Caco-2 (cell line): ENCODE measurements around the gene PPP1R2. TPM values are rescaled to one million over a fixed set of nuclear protein-coding genes. Genes with fewer than 3 reads are reported as not detected.

ENCODE experiments used
- BruUV-seq: library from RNA; stranded (reverse); fragments of 400-500 nt; replicated peaks from 2 replicates; lab custom pipeline; 2021; lab: Mats Ljungman, UMichigan
- CTCF ChIA-PET: fragments of 300-600 bp; sonication (Branson Sonifier 250); formaldehyde crosslinking; loops from one replicate; lab custom pipeline; 2022; ENCODE audit warnings: antibody characterized with exemption; lab: Charles Lee
- POLR2A ChIA-PET: fragments of 300-600 bp; sonication (Branson Sonifier 250); formaldehyde crosslinking; loops from one replicate; lab custom pipeline; 2022; ENCODE audit warnings: antibody characterized with exemption; lab: Charles Lee
- DNase-seq, 2 experiments: peaks; one replicate each; pipeline versions ENCODE4 v3.0.0 to v3.0.0-alpha.2; 2020 to 2022
- H3K27me3 ChIP-seq: replicated peaks from 2 replicates; pipeline ENCODE4 v1.6.0; 2011; ENCODE audit warnings: low read length; ENCODE audit not compliant: control insufficient read depth, insufficient read depth
- H3K36me3 ChIP-seq: 2 replicates; pipeline ENCODE4 v1.5.1; 2011; ENCODE audit warnings: low read length; ENCODE audit not compliant: control insufficient read depth, insufficient read depth
- H3K4me1 ChIP-seq: fragments of 250-450 bp; sonication (Bioruptor Pico); 2 replicates; pipeline ENCODE4 v1.5.1; 2020; ENCODE audit warnings: mild to moderate bottlenecking
- H3K4me3 ChIP-seq: 2 replicates; pipeline ENCODE4 v1.5.1; 2011; ENCODE audit warnings: low read depth, mild to moderate bottlenecking, control low read depth, low read length
- H3K9me3 ChIP-seq: fragments of 250-450 bp; sonication (Bioruptor Pico); 2 replicates; pipeline ENCODE4 v1.5.1; 2020; ENCODE audit warnings: mild to moderate bottlenecking, moderate library complexity
- H3K27ac Mint-ChIP-seq: one replicate; pipeline ENCODE4 v1.8.0; 2022; ENCODE audit warnings: mixed read lengths; ENCODE audit not compliant: unreplicated experiment
- H3K27me3 Mint-ChIP-seq: one replicate; pipeline ENCODE4 v1.8.0; 2022; ENCODE audit warnings: mixed read lengths; ENCODE audit not compliant: insufficient read depth, unreplicated experiment
- H3K36me3 Mint-ChIP-seq: one replicate; pipeline ENCODE4 v1.8.0; 2022; ENCODE audit warnings: mild to moderate bottlenecking, mixed read lengths; ENCODE audit not compliant: insufficient read depth, unreplicated experiment
- H3K4me1 Mint-ChIP-seq: one replicate; pipeline ENCODE4 v1.8.0; 2022; ENCODE audit warnings: low read depth, mixed read lengths; ENCODE audit not compliant: unreplicated experiment
- H3K4me3 Mint-ChIP-seq: one replicate; pipeline ENCODE4 v1.8.0; 2022; ENCODE audit warnings: mild to moderate bottlenecking, moderate library complexity, mixed read lengths; ENCODE audit not compliant: unreplicated experiment
- H3K9me3 Mint-ChIP-seq: one replicate; pipeline ENCODE4 v1.8.0; 2022; ENCODE audit warnings: mixed read lengths; ENCODE audit not compliant: unreplicated experiment
- intact Hi-C: fragments of 100-400 bp; cut with micrococcal nuclease; formaldehyde crosslinking; loops from one replicate; pipeline ENCODE4 v1.10.0; 2022; ENCODE audit not compliant: unreplicated experiment
- total RNA-seq: library from RNA; stranded (reverse); gene quantifications from 2 replicates; pipeline ENCODE4 v1.2.3, GENCODE V29; 2022
- TF ChIP-seq, protein P1 (sequence below), 2 experiments: fragments of 200-600 bp in 1 of 2; IDR thresholded peaks; 1 replicate in 1 of 2; 2 replicates in 1 of 2; pipeline versions ENCODE4 v1.5.1 to v1.8.0; 2011 to 2022; ENCODE audit warnings: antibody characterized with exemption in 1 of 2, control low read depth in 1 of 2, inconsistent platforms in 1 of 2, low read depth in 1 of 2, low read length in 1 of 2, mild to moderate bottlenecking in 1 of 2, moderate library complexity in 1 of 2; ENCODE audit not compliant: insufficient read depth in 1 of 2, severe bottlenecking in 1 of 2, unreplicated experiment in 1 of 2

Gene PPP1R2
- total RNA-seq, 1 experiment from 2014 or later, result 150 TPM

- H3K4me3 ChIP-seq, result no peak overlapping the region
- no peak overlapping the region for H3K27ac Mint-ChIP-seq
- H3K27me3 Mint-ChIP-seq, result no peaks in the 10 kb centered on the region
- H3K36me3 Mint-ChIP-seq, result peaks cover 63% of the 10 kb centered on the region
- TF ChIP-seq, protein P1, sequence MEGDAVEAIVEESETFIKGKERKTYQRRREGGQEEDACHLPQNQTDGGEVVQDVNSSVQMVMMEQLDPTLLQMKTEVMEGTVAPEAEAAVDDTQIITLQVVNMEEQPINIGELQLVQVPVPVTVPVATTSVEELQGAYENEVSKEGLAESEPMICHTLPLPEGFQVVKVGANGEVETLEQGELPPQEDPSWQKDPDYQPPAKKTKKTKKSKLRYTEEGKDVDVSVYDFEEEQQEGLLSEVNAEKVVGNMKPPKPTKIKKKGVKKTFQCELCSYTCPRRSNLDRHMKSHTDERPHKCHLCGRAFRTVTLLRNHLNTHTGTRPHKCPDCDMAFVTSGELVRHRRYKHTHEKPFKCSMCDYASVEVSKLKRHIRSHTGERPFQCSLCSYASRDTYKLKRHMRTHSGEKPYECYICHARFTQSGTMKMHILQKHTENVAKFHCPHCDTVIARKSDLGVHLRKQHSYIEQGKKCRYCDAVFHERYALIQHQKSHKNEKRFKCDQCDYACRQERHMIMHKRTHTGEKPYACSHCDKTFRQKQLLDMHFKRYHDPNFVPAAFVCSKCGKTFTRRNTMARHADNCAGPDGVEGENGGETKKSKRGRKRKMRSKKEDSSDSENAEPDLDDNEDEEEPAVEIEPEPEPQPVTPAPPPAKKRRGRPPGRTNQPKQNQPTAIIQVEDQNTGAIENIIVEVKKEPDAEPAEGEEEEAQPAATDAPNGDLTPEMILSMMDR (IDR thresholded peaks at IDR 0.05; ENCODE audit: insufficient read depth in 1 of 2, low read depth in 1 of 2, low read length in 1 of 2, severe bottlenecking in 1 of 2, unreplicated experiment in 1 of 2), result no peak
- CTCF ChIA-PET, result no interaction called here
- no peaks in the 10 kb centered on the region for H3K9me3 ChIP-seq
- H3K4me3 Mint-ChIP-seq, result no peak overlapping the region
- no peaks in the 10 kb centered on the region for H3K9me3 Mint-ChIP-seq
- H3K36me3 ChIP-seq, result no peaks in the 10 kb centered on the region
- intact Hi-C loops, result no loop called here
- no peak for DNase-seq
- H3K4me1 ChIP-seq, result peaks cover 2% of the 10 kb centered on the region
- H3K4me1 Mint-ChIP-seq, result peaks cover 9% of the 10 kb centered on the region
- no TSS peak for BruUV-seq
- POLR2A ChIA-PET, result no interaction called here
- no peaks in the 10 kb centered on the region for H3K27me3 ChIP-seq
These were observed 10.3 kb downstream of the PPP1R2 start for GRCh38 chr3:195532834-195533233.

- no peak overlapping the region for H3K4me3 Mint-ChIP-seq
- TF ChIP-seq, protein P1 (IDR thresholded peaks at IDR 0.05; ENCODE audit: insufficient read depth in 1 of 2, low read depth in 1 of 2, low read length in 1 of 2, severe bottlenecking in 1 of 2, unreplicated experiment in 1 of 2), result no peak
- no peak for DNase-seq
- BruUV-seq, result no TSS peak
- ChIA-PET CTCF (no interaction called here), POLR2A (no interaction called here)
- Histone ChIP-seq H3K36me3 (no peaks in the 10 kb centered on the region), H3K27me3 (no peaks in the 10 kb centered on the region), H3K4me3 (no peak overlapping the region), H3K9me3 (no peaks in the 10 kb centered on the region), H3K4me1 (no peaks in the 10 kb centered on the region)
- H3K27me3 Mint-ChIP-seq, result no peaks in the 10 kb centered on the region
- peaks cover 9% of the 10 kb centered on the region for H3K4me1 Mint-ChIP-seq
- intact Hi-C loops, result no loop called here
- no peak overlapping the region for H3K27ac Mint-ChIP-seq
- peaks cover 68% of the 10 kb centered on the region for H3K36me3 Mint-ChIP-seq
- H3K9me3 Mint-ChIP-seq, result no peaks in the 10 kb centered on the region
These were observed 10.8 kb downstream of the PPP1R2 start for GRCh38 chr3:195532345-195532744.

DNA sequence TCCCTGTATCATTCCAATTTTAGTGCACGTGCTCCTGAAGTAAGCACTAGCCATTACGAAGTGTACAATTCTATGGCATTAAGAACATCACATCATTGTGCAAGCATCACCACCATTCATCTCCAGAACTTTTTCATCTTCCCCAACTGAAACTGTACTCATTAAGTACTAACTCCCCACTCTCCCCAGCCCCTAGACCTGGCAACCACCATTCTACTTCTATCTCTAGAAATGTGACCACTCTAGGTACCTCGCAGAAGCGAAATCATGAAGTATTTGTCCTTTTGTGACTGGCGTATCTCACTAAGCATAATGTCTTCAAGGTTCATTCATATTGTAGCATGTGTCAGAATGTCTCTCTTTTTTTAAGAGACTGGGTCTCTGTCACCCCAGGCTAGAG lies 11.4 kb downstream of the PPP1R2 start:
- no TSS peak for BruUV-seq
- Histone ChIP-seq H3K4me3 (no peak overlapping the region), H3K36me3 (no peaks in the 10 kb centered on the region), H3K9me3 (no peaks in the 10 kb centered on the region), H3K27me3 (no peaks in the 10 kb centered on the region), H3K4me1 (no peaks in the 10 kb centered on the region)
- intact Hi-C loops, result no loop called here
- CTCF ChIA-PET, result no interaction called here
- H3K36me3 Mint-ChIP-seq, result peaks cover 74% of the 10 kb centered on the region
- DNase-seq, result no peak
- POLR2A ChIA-PET, result no interaction called here
- TF ChIP-seq, protein P1 (IDR thresholded peaks at IDR 0.05; ENCODE audit: insufficient read depth in 1 of 2, low read depth in 1 of 2, low read length in 1 of 2, severe bottlenecking in 1 of 2, unreplicated experiment in 1 of 2), result no peak
- H3K4me3 Mint-ChIP-seq, result no peak overlapping the region
- H3K4me1 Mint-ChIP-seq, result peaks cover 9% of the 10 kb centered on the region
- H3K27ac Mint-ChIP-seq, result no peak overlapping the region
- H3K9me3 Mint-ChIP-seq, result no peaks in the 10 kb centered on the region
- H3K27me3 Mint-ChIP-seq, result no peaks in the 10 kb centered on the region
